Liver (tissue), 10 donors: Measurements from ENCODE around the gene MYO5A. TPM values are rescaled to one million over a fixed set of nuclear protein-coding genes. Genes with fewer than 3 reads are reported as not detected.

ENCODE experiments used
- DNase-seq: peaks from one replicate; pipeline ENCODE4 v3.0.0-alpha.2; 2017; ENCODE audit warnings: low spot score
- H3K27ac ChIP-seq, 2 donors: one replicate each; pipeline ENCODE4 v1.7.0; 2013; ENCODE audit warnings: inconsistent platforms in 2 of 2, low read length in 2 of 2, control low read depth in 1 of 2, low read depth in 1 of 2, mild to moderate bottlenecking in 1 of 2
- H3K27me3 ChIP-seq, 4 donors: one replicate each; pipeline versions ENCODE4 v1.6.1 to v1.7.0; 2013; ENCODE audit warnings: low read length in 3 of 4, inconsistent platforms in 1 of 4, mild to moderate bottlenecking in 1 of 4, moderate library complexity in 1 of 4; ENCODE audit not compliant: control insufficient read depth in 4 of 4, insufficient read depth in 4 of 4
- H3K36me3 ChIP-seq, 4 donors: one replicate each; pipeline versions ENCODE4 v1.6.1 to v1.7.0; 2013; ENCODE audit warnings: low read length in 3 of 4, mild to moderate bottlenecking in 3 of 4, low read depth in 1 of 4, moderate library complexity in 1 of 4; ENCODE audit not compliant: control insufficient read depth in 4 of 4, insufficient read depth in 3 of 4
- H3K4me1 ChIP-seq, 4 donors: one replicate each; pipeline versions ENCODE4 v1.6.1 to v1.7.0; 2013; ENCODE audit warnings: low read length in 3 of 4, mild to moderate bottlenecking in 3 of 4, moderate library complexity in 1 of 4; ENCODE audit not compliant: control insufficient read depth in 4 of 4, insufficient read depth in 4 of 4
- H3K4me3 ChIP-seq, 3 donors: one replicate each; pipeline versions ENCODE4 v1.6.1 to v1.7.0; 2013; ENCODE audit warnings: low read length in 3 of 3, control low read depth in 1 of 3, low read depth in 1 of 3, mild to moderate bottlenecking in 1 of 3
- H3K9ac ChIP-seq, 2 donors: one replicate each; pipeline ENCODE4 v1.7.0; 2013; ENCODE audit warnings: low read length in 2 of 2, mild to moderate bottlenecking in 2 of 2, moderate library complexity in 2 of 2, control low read depth in 1 of 2, low read depth in 1 of 2
- H3K9me3 ChIP-seq, 4 donors: one replicate each; pipeline versions ENCODE4 v1.6.1 to v1.7.0; 2013; ENCODE audit warnings: low read length in 3 of 4; ENCODE audit not compliant: control insufficient read depth in 4 of 4
- FOXA1 ChIP-seq: IDR thresholded peaks from 2 replicates; pipeline ENCODE4 v1.6.1; 2016; ENCODE audit warnings: antibody characterized with exemption
- FOXA2 ChIP-seq: IDR thresholded peaks from 2 replicates; pipeline ENCODE4 v1.6.1; 2016; ENCODE audit warnings: antibody characterized with exemption
- JUND ChIP-seq, 2 donors: IDR thresholded peaks; 2 replicates each; pipeline ENCODE4 v1.6.1; 2016; ENCODE audit warnings: antibody characterized with exemption in 2 of 2
- NR2F2 ChIP-seq: IDR thresholded peaks from 2 replicates; pipeline ENCODE4 v1.6.1; 2016; ENCODE audit warnings: antibody characterized with exemption
- SP1 ChIP-seq: IDR thresholded peaks from 2 replicates; pipeline ENCODE4 v1.6.1; 2018; ENCODE audit warnings: antibody characterized with exemption, mild to moderate bottlenecking
- TAF1 ChIP-seq: conservative IDR thresholded peaks from 2 replicates; pipeline ENCODE4 v1.6.1; 2016; ENCODE audit warnings: antibody characterized with exemption, mild to moderate bottlenecking
- ZBTB33 ChIP-seq: IDR thresholded peaks from 2 replicates; pipeline ENCODE4 v1.6.1; 2016; ENCODE audit warnings: antibody characterized with exemption
- WGBS: extraction: QIAGEN DNeasy Blood & Tissue Kit; methylation state at CpG from one replicate; pipeline ENCODE4 v1.1.7; 2013; 5-methylcytosine and 5-hydroxymethylcytosine counted together
- polyA plus RNA-seq, 2 donors: library from polyadenylated mRNA; stranded (reverse) in 1 of 2; unstranded in 1 of 2; fragments of 200-250 nt in 1 of 2; fragments of >200 nt in 1 of 2; fragmentation: Nextera tagmentation in 1 of 2; extraction: Ambion mirVana in 1 of 2; gene quantifications; one replicate each; pipeline versions ENCODE4 v1.2.1 to v1.2.3, GENCODE V29; 2013 to 2015
- small RNA-seq: library from RNA; depleted of rRNA; stranded (forward); fragments of <200 nt; gene quantifications from one replicate; pipeline ENCODE3, GENCODE V24; 2014
- total RNA-seq, 2 donors: library from RNA; depleted of rRNA; stranded (reverse); fragments of >200 nt; gene quantifications; one replicate each; pipeline ENCODE4 v1.2.3, GENCODE V29; 2014
- donor health status: healthy.
- donor health status: healthy.
- donor health status: healthy.
- donor health status: healthy.
- donor health status: healthy.

MYO5A gene
- total and polyA plus RNA-seq, 4 donors: 1.0 to 7.1 (median 3.0) TPM

- no peaks in the 10 kb centered on the region for H3K9me3 ChIP-seq
- no peak overlapping the region for H3K4me3 ChIP-seq
- H3K27ac ChIP-seq: no peak overlapping the region
- WGBS: 95% methylated on average over 5 of the region's 5 CpGs
- no peak for DNase-seq
- H3K27me3 ChIP-seq: no peaks in the 10 kb centered on the region
- H3K4me1 ChIP-seq: no peaks in the 10 kb centered on the region
- peaks cover 0 to 6% (median 0%) of the 10 kb centered on the region in 4 donors for H3K36me3 ChIP-seq
- H3K9ac ChIP-seq: no peak overlapping the region
- TF ChIP-seq JUND (IDR thresholded peaks at IDR 0.05): no peak
Observed at GRCh38 chr15:52258461-52258860, 270.2 kb downstream of the MYO5A start.

DNA sequence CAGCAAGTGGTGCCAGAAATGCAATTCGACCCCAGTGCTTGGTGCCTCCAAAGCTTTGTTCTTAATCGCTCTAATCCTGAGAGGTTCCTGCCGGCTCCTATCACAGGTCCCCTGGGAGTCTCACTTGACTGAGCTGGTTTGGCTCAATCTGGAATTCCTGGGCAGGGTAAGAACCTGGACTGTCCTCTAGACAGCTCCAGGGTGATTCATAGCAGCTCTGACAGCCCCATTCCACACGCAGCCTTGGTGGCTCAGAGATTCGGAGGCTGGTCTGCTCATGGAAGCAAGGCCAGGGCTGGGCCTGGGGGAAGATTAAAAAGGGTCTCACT lies 271.0 kb downstream of the MYO5A start:
- H3K4me1 ChIP-seq: no peaks in the 10 kb centered on the region
- peaks cover 0 to 6% (median 0%) of the 10 kb centered on the region in 4 donors for H3K36me3 ChIP-seq
- no peaks in the 10 kb centered on the region for H3K27me3 ChIP-seq
- H3K4me3 ChIP-seq: no peak overlapping the region
- no peak overlapping the region for H3K9ac ChIP-seq
- 91% methylated on average over 5 of the region's 5 CpGs for WGBS
- no peak for DNase-seq
- H3K9me3 ChIP-seq: no peaks in the 10 kb centered on the region
- TF ChIP-seq NR2F2 (no peak), FOXA2 (no peak), ZBTB33 (no peak), SP1 (no peak), FOXA1 (no peak), TAF1 (no peak)
- H3K27ac ChIP-seq: no peak overlapping the region

Small RNA genes lying within 50 kb of the gene (small RNA-seq; reads per million reads assigned to genes)
- 0.07 reads per million for gene MIR1266

Other genes with a start within 250 kb of the MYO5A start
- gene MYO5C, start 233.1 kb downstream of the MYO5A start, total RNA-seq: 1 to 10 TPM; 2.6 to 8.6 TPM
- 1 to 10 TPM; 1.9 to 3.4 TPM for gene MYO5C, start 233.1 kb downstream of the MYO5A start, polyA plus RNA-seq
- 10 to 100 TPM; 42.4 to 55.6 TPM for gene ARPP19, start 40.1 kb upstream of the MYO5A start, total RNA-seq
- 10 to 100 TPM; 12.1 to 20.9 TPM for gene ARPP19, start 40.1 kb upstream of the MYO5A start, polyA plus RNA-seq
- 10 to 100 TPM; 31.4 to 77.8 TPM for gene ATOSA, start 150.5 kb upstream of the MYO5A start, total RNA-seq
- gene ATOSA, start 150.5 kb upstream of the MYO5A start, polyA plus RNA-seq: 10 to 100 TPM; 12.8 to 20.9 TPM